Caco-2 (cell line): Measurements from ENCODE around the gene LRMDA. TPM values are rescaled to one million over a fixed set of nuclear protein-coding genes. Genes with fewer than 3 reads are reported as not detected.
A peak's percentile ranks its signal among the peaks of the same experiment; 100 is the strongest.

ENCODE experiments used
- BruUV-seq: library from RNA; stranded (reverse); fragments of 400-500 nt; replicated peaks from 2 replicates; lab custom pipeline; 2021; lab: Mats Ljungman, UMichigan
- CTCF ChIA-PET: fragments of 300-600 bp; sonication (Branson Sonifier 250); formaldehyde crosslinking; loops from one replicate; lab custom pipeline; 2022; ENCODE audit warnings: antibody characterized with exemption; lab: Charles Lee
- POLR2A ChIA-PET: fragments of 300-600 bp; sonication (Branson Sonifier 250); formaldehyde crosslinking; loops from one replicate; lab custom pipeline; 2022; ENCODE audit warnings: antibody characterized with exemption; lab: Charles Lee
- DNase-seq, 2 experiments: peaks; one replicate each; pipeline versions ENCODE4 v3.0.0 to v3.0.0-alpha.2; 2020 to 2022
- H3K27me3 ChIP-seq: replicated peaks from 2 replicates; pipeline ENCODE4 v1.6.0; 2011; ENCODE audit warnings: low read length; ENCODE audit not compliant: control insufficient read depth, insufficient read depth
- H3K36me3 ChIP-seq: 2 replicates; pipeline ENCODE4 v1.5.1; 2011; ENCODE audit warnings: low read length; ENCODE audit not compliant: control insufficient read depth, insufficient read depth
- H3K4me1 ChIP-seq: fragments of 250-450 bp; sonication (Bioruptor Pico); 2 replicates; pipeline ENCODE4 v1.5.1; 2020; ENCODE audit warnings: mild to moderate bottlenecking
- H3K4me3 ChIP-seq: 2 replicates; pipeline ENCODE4 v1.5.1; 2011; ENCODE audit warnings: low read depth, mild to moderate bottlenecking, control low read depth, low read length
- H3K9me3 ChIP-seq: fragments of 250-450 bp; sonication (Bioruptor Pico); 2 replicates; pipeline ENCODE4 v1.5.1; 2020; ENCODE audit warnings: mild to moderate bottlenecking, moderate library complexity
- H3K27ac Mint-ChIP-seq: one replicate; pipeline ENCODE4 v1.8.0; 2022; ENCODE audit warnings: mixed read lengths; ENCODE audit not compliant: unreplicated experiment
- H3K27me3 Mint-ChIP-seq: one replicate; pipeline ENCODE4 v1.8.0; 2022; ENCODE audit warnings: mixed read lengths; ENCODE audit not compliant: insufficient read depth, unreplicated experiment
- H3K36me3 Mint-ChIP-seq: one replicate; pipeline ENCODE4 v1.8.0; 2022; ENCODE audit warnings: mild to moderate bottlenecking, mixed read lengths; ENCODE audit not compliant: insufficient read depth, unreplicated experiment
- H3K4me1 Mint-ChIP-seq: one replicate; pipeline ENCODE4 v1.8.0; 2022; ENCODE audit warnings: low read depth, mixed read lengths; ENCODE audit not compliant: unreplicated experiment
- H3K4me3 Mint-ChIP-seq: one replicate; pipeline ENCODE4 v1.8.0; 2022; ENCODE audit warnings: mild to moderate bottlenecking, moderate library complexity, mixed read lengths; ENCODE audit not compliant: unreplicated experiment
- H3K9me3 Mint-ChIP-seq: one replicate; pipeline ENCODE4 v1.8.0; 2022; ENCODE audit warnings: mixed read lengths; ENCODE audit not compliant: unreplicated experiment
- CTCF ChIP-seq, 2 experiments: fragments of 200-600 bp in 1 of 2; IDR thresholded peaks; 1 replicate in 1 of 2; 2 replicates in 1 of 2; pipeline versions ENCODE4 v1.5.1 to v1.8.0; 2011 to 2022; ENCODE audit warnings: antibody characterized with exemption in 1 of 2, control low read depth in 1 of 2, inconsistent platforms in 1 of 2, low read depth in 1 of 2, low read length in 1 of 2, mild to moderate bottlenecking in 1 of 2, moderate library complexity in 1 of 2; ENCODE audit not compliant: insufficient read depth in 1 of 2, severe bottlenecking in 1 of 2, unreplicated experiment in 1 of 2
- intact Hi-C: fragments of 100-400 bp; cut with micrococcal nuclease; formaldehyde crosslinking; loops from one replicate; pipeline ENCODE4 v1.10.0; 2022; ENCODE audit not compliant: unreplicated experiment
- total RNA-seq: library from RNA; stranded (reverse); gene quantifications from 2 replicates; pipeline ENCODE4 v1.2.3, GENCODE V29; 2022

LRMDA gene
- total RNA-seq, 1 experiment from 2014 or later: 18.5 TPM

- no peaks in the 10 kb centered on the region for H3K9me3 Mint-ChIP-seq
- H3K4me3 Mint-ChIP-seq: no peak overlapping the region
- peaks cover 13% of the 10 kb centered on the region for H3K36me3 Mint-ChIP-seq
- no peak overlapping the region for H3K27ac Mint-ChIP-seq
- no peak for DNase-seq
- Histone ChIP-seq H3K36me3 (no peaks in the 10 kb centered on the region), H3K4me3 (no peak overlapping the region), H3K27me3 (no peaks in the 10 kb centered on the region), H3K4me1 (peaks cover 6% of the 10 kb centered on the region; the same call in 1 of the 2 replicates), H3K9me3 (no peaks in the 10 kb centered on the region)
- CTCF ChIA-PET: no interaction called here
- intact Hi-C loops: no loop called here
- BruUV-seq: no TSS peak
- peaks cover 7% of the 10 kb centered on the region for H3K4me1 Mint-ChIP-seq
- no peaks in the 10 kb centered on the region for H3K27me3 Mint-ChIP-seq
- TF ChIP-seq CTCF (IDR thresholded peaks at IDR 0.05; ENCODE audit: insufficient read depth in 1 of 2, low read depth in 1 of 2, low read length in 1 of 2, severe bottlenecking in 1 of 2, unreplicated experiment in 1 of 2): no peak
- POLR2A ChIA-PET: interaction anchor here (1.6 kb wide), 1 partner anchor 13 kb away, joined by 4 read pairs; the partner anchor contains the start of gene ZNF503
These were observed 16.9 kb upstream of the LRMDA start for GRCh38 chr10:75414527-75414926.

- Histone ChIP-seq H3K4me3 (no peak overlapping the region), H3K4me1 (no peaks in the 10 kb centered on the region), H3K36me3 (no peaks in the 10 kb centered on the region), H3K27me3 (no peaks in the 10 kb centered on the region), H3K9me3 (no peaks in the 10 kb centered on the region)
- TF ChIP-seq CTCF (IDR thresholded peaks at IDR 0.05; ENCODE audit: insufficient read depth in 1 of 2, low read depth in 1 of 2, low read length in 1 of 2, severe bottlenecking in 1 of 2, unreplicated experiment in 1 of 2): no peak
- Mint-ChIP-seq H3K36me3 (no peaks in the 10 kb centered on the region), H3K4me3 (no peak overlapping the region), H3K27me3 (no peaks in the 10 kb centered on the region), H3K4me1 (no peaks in the 10 kb centered on the region), H3K9me3 (no peaks in the 10 kb centered on the region), H3K27ac (no peak overlapping the region)
- ChIA-PET CTCF (no interaction called here), POLR2A (no interaction called here)
- intact Hi-C loops: no loop called here
- no TSS peak for BruUV-seq
- no peak for DNase-seq
These were observed 13.9 kb upstream of the LRMDA start for GRCh38 chr10:75417522-75417927.

GRCh38 chr10:75418293-75418692 lies 13.1 kb upstream of the LRMDA start:
- peak in 1 of 2 experiments; percentile 17 for DNase-seq

More at GRCh38 chr10:75418293-75418692, 13.1 kb upstream of the LRMDA start:
- no TSS peak for BruUV-seq
- intact Hi-C loops: no loop called here
- Histone ChIP-seq H3K36me3 (no peaks in the 10 kb centered on the region), H3K27me3 (no peaks in the 10 kb centered on the region), H3K9me3 (no peaks in the 10 kb centered on the region), H3K4me3 (no peak overlapping the region), H3K4me1 (no peaks in the 10 kb centered on the region)
- H3K27ac Mint-ChIP-seq: no peak overlapping the region
- ChIA-PET POLR2A (no interaction called here), CTCF (no interaction called here)
- no peaks in the 10 kb centered on the region for H3K4me1 Mint-ChIP-seq
- no peak for TF ChIP-seq CTCF (IDR thresholded peaks at IDR 0.05; ENCODE audit: insufficient read depth in 1 of 2, low read depth in 1 of 2, low read length in 1 of 2, severe bottlenecking in 1 of 2, unreplicated experiment in 1 of 2)
- no peaks in the 10 kb centered on the region for H3K36me3 Mint-ChIP-seq
- H3K9me3 Mint-ChIP-seq: no peaks in the 10 kb centered on the region
- H3K27me3 Mint-ChIP-seq: no peaks in the 10 kb centered on the region
- H3K4me3 Mint-ChIP-seq: no peak overlapping the region
